GM10266 (cell line): ENCODE results near the gene ZNF239.

Experiments used
- DNase-seq: peaks from one replicate; pipeline ENCODE4 v3.0.0; 2012; ENCODE audit errors: extremely low spot score
- CTCF ChIP-seq: IDR thresholded peaks from 2 replicates; pipeline ENCODE4 v1.5.1; 2012; ENCODE audit warnings: mild to moderate bottlenecking, low read depth; ENCODE audit not compliant: control insufficient read depth, insufficient read depth; ENCODE audit errors: missing control alignments

ZNF239 gene

DNA sequence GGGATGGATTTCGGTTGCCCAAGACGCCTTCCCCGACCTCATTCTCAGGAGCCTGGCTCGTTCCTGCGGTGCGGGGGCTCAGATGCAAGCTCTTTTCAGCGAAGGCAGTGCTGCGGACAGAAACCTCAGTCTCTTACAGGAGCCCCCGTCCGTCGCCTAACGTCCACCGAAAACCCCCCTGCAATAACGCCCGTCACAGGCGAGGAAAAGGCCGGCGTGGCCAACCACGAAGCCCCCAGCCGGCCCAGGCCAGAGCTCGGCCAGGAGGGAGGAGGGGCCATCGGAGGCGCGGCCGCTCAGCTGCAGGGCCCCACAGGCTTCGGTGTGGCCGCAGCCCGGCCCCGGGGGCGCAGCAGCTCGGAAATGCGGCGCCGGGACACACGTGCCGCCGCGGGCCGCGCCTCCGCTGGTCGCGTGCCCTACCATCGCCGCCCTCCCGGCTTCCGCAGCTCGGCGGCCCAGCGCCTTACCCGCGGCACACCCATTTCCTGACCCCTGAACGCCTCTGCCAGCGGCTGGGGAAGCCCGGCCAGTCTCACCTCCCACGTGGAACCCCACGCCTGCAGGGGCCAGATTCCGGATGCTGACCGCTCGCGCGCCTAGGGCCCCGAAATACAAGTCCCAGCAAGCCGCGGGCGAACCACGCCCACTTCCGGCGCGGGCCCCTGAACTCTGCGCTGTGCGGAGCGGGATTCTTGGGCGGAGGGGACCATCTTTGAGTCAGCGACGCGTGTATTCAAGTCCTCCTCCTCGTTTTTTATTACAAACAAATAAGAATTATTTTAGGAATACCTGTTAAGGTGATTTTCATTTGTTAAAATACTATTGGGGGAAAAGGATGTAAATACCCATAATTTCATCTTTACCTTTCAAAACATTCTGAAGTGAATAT, at the start of gene ZNF239:
TSS of gene ZNF239 (minus strand) at position 616 of the 892 bp plus-strand sequence. CDS start 16,537 bp downstream, outside the sequence.
- DNase-seq: peak; percentile 71
- no peak for TF ChIP-seq CTCF

DNA sequence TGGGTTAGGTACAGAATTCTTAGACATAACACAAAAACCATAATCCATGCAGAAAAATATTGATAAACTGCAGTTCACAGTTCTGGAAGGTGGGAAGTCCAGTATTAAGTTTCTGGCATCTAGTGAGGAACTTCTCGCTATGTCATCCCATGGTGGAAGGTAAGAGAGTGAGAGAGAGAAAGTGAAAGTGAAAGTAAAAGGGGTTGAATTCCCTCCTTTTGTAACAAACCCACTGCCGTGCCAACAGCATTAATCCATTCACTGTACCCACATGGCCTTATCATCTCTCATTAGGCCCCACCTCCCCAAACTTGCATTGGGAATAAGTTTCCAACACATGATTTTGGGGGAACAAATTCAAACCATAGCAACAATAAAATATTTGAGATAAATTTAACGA, 48.9 kb upstream of the ZNF239 start:
- DNase-seq: no peak
- no peak for TF ChIP-seq CTCF

DNA sequence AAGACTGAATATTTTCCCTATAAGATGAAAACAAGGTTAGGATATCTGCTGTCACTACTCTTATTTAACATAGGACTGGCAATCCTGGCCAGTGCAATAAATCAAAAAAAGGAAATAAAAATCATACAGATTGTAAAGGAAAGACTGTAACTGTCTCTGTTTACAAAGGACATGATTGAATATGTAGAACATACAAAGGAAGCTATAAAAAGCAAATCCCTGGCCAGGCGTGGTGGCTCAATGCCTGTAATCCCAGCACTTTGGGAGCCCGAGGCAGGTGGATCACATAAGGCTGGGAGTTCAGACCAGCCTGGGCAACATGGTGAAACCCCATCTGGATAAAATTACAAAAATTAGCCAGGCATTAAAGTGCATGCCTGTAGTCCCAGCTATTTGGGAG, 47.6 kb upstream of the ZNF239 start:
- no peak for DNase-seq
- no peak for TF ChIP-seq CTCF

GRCh38 chr10:43619368-43619767, 45.0 kb upstream of the ZNF239 start:
- no peak for TF ChIP-seq CTCF
- DNase-seq: no peak

GRCh38 chr10:43616697-43617370, 42.4 kb upstream of the ZNF239 start:
- TF ChIP-seq CTCF: no peak

GRCh38 chr10:43610636-43611035, 36.2 kb upstream of the ZNF239 start:
- no peak for DNase-seq
- TF ChIP-seq CTCF: no peak

More at GRCh38 chr10:43616697-43617370, 42.4 kb upstream of the ZNF239 start:
- DNase-seq: no peak

DNA sequence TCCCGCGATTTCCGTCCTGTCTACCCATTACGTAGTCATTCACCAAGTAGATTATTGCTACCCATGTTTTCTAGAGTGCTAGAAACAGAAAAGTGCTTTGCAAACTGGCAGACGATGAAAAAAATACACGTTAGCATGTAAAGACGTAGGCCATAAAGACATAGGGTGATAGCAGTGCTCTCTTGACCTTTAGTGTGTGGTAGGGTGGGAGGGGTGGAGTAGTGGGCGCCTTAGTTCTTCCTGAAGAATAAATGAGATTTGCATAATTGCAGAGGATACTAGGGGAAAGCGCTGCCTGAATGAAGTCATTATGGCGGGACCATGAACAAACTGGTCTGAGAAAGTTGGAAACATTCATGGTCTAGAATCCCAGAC, 32.8 kb upstream of the ZNF239 start:
- no peak for TF ChIP-seq CTCF
- no peak for DNase-seq
